ENCODE results near the gene IZUMO1R.
"Not testable (repeated sequence)": the region's sequence is repeated elsewhere in the genome, so short reads cannot be mapped to it uniquely, and the experiment has no call there.

The IZUMO1R gene

DNA sequence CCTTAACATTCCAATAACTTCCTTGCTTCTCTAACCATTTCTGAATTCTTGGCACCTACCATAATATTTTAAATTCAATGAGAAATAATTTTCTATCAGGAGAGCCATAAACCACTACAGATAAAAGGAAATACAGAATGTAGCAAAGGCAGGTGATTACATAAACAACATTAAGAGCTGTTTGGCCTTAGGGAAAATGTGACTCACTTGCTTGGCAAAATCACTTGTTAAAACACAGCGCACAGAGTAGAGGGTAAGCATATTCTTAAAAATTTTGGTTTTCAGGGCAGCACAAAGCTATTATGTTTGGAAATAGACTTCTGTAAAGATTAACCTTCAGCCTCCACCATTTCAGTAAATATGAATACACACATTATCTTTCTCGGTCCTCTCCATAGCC, 26.4 kb downstream of the IZUMO1R start:
- no peaks in the 10 kb centered on the region for H3K4me1 Mint-ChIP-seq
- peaks cover 36% of the 10 kb centered on the region for H3K27me3 Mint-ChIP-seq
- DNase-seq (ENCODE audit: low spot score in 2 of 2) (no peak), ATAC-seq (replicated peaks; ENCODE audit: extremely low read depth, poor library complexity, severe bottlenecking) (no peak)
- no peaks in the 10 kb centered on the region for H3K36me3 Mint-ChIP-seq (ENCODE audit: insufficient read depth)
- H3K27ac Mint-ChIP-seq (ENCODE audit: low read depth), result no peak overlapping the region
- H3K9me3 Mint-ChIP-seq, result no peaks in the 10 kb centered on the region
- H3K4me3 Mint-ChIP-seq, result no peak overlapping the region

DNA sequence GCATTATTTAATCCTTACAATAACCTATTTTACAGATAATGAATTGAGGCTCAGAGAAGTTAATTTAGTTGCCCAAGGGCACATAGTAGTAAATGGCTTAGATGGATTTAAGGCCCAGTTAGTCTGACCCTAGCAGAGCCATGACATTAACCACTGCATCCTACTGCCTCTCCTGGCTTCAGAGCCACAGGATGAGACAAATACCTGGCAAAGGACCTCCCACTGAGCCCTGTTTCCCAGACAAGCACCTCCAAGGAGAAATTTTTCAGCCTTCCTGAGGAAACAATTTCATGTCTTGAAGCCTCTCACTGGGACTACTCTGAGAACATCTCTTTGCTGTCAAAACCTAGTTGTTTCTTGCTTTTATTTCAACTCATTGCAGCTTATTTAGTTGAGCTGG, 28.4 kb downstream of the IZUMO1R start:
- Mint-ChIP-seq H3K4me3 (no peak overlapping the region), H3K9me3 (no peaks in the 10 kb centered on the region), H3K27ac (ENCODE audit: low read depth) (no peak overlapping the region), H3K36me3 (ENCODE audit: insufficient read depth) (no peaks in the 10 kb centered on the region), H3K4me1 (no peaks in the 10 kb centered on the region), H3K27me3 (peaks cover 56% of the 10 kb centered on the region)
- DNase-seq (ENCODE audit: low spot score in 2 of 2) (no peak), ATAC-seq (replicated peaks; ENCODE audit: extremely low read depth, poor library complexity, severe bottlenecking) (no peak)

DNA sequence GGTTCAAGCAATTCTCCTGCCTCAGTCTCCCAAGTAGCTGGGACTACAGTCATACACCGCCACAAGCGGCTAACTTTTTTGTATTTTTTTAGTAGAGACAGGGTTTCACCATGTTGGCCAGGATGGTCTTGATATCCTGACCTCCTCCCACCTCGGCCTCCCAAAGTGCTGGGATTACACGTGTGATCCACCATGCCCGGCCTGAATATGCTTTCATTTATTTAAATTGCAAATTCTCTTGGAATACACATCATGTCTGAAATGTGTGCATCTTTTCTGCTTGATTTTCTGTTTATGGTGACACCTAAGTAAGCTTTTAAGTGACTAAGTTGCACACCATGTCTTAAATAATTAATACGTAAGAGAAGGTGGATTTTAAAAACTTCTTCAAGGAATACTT, 31.7 kb downstream of the IZUMO1R start:
- no peaks in the 10 kb centered on the region for H3K36me3 Mint-ChIP-seq (ENCODE audit: insufficient read depth)
- H3K4me1 Mint-ChIP-seq, result no peaks in the 10 kb centered on the region
- H3K27me3 Mint-ChIP-seq, result peaks cover 59% of the 10 kb centered on the region
- no peak overlapping the region for H3K27ac Mint-ChIP-seq (ENCODE audit: low read depth)
- ATAC-seq (replicated peaks; ENCODE audit: extremely low read depth, poor library complexity, severe bottlenecking) (no peak), DNase-seq (ENCODE audit: low spot score in 2 of 2) (no peak)
- H3K4me3 Mint-ChIP-seq, result no peak overlapping the region
- no peaks in the 10 kb centered on the region for H3K9me3 Mint-ChIP-seq

DNA sequence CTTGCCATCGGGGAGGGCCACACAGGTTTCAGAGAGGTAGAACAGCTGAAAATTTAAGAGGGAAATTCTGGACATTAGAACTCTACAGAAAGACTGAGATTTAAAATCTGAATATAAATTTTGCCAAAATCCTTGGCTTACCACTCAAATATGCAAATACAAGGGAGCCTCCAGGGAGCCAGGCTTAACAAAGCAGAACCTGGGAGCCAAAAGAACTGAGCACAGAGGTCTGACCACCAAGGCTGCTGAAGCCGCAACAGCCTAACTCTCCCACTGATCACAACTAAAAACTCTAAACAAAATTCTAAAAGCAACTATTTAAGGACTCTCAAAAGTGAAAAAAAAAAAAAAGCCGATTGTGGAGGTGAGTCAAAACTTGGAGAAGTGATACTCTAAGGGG, 34.3 kb downstream of the IZUMO1R start:
- no peak overlapping the region for H3K4me3 Mint-ChIP-seq
- ATAC-seq (replicated peaks; ENCODE audit: extremely low read depth, poor library complexity, severe bottlenecking) (no peak), DNase-seq (ENCODE audit: low spot score in 2 of 2) (no peak)
- peaks cover 43% of the 10 kb centered on the region for H3K27me3 Mint-ChIP-seq
- H3K27ac Mint-ChIP-seq (ENCODE audit: low read depth), result no peak overlapping the region
- H3K4me1 Mint-ChIP-seq, result no peaks in the 10 kb centered on the region
- no peaks in the 10 kb centered on the region for H3K9me3 Mint-ChIP-seq
- no peaks in the 10 kb centered on the region for H3K36me3 Mint-ChIP-seq (ENCODE audit: insufficient read depth)

DNA sequence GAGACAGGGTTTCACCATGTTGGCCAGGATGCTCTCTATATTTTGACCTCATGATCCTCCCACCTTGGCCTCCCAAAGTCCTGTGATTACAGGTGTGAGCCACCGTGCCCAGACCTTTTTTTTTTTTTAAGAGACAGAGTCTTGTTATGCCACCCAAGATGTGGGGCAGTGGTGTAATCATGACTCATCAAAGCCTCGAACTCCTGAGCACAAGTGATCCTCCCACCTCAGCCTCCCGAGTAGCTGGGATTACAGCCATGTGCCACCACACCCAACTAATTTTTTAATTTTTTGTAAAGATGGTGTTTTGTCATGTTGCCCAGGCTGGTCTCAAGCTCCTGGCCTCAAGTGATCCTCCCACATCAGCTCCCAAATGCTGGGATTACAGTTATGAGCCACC, 37.9 kb downstream of the IZUMO1R start:
- Mint-ChIP-seq H3K9me3 (no peaks in the 10 kb centered on the region), H3K4me3 (no peak overlapping the region), H3K4me1 (no peaks in the 10 kb centered on the region), H3K27ac (ENCODE audit: low read depth) (no peak overlapping the region), H3K36me3 (ENCODE audit: insufficient read depth) (no peaks in the 10 kb centered on the region), H3K27me3 (peaks cover 41% of the 10 kb centered on the region)
- DNase-seq (ENCODE audit: low spot score in 2 of 2), result no peak
- no peak for ATAC-seq (replicated peaks; ENCODE audit: extremely low read depth, poor library complexity, severe bottlenecking)

DNA sequence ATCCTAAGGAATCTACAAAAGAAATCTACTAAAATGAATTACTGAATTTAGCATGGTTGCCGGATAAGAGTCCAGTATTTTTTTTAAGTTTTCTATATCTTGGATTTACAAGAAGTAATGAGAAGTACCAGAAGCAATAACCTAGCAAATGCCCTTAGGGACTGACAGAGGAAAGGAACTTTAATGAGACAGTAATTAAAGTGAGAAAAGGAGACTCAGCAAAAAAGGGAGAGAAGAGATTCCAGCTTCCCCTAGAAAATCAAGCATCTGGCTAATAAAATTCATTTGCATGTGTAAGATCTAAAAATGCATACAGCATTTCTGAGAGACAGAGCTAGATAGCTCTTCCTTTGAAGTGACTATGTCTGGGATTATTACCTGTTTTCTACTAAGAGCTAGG, 39.1 kb downstream of the IZUMO1R start:
- Mint-ChIP-seq H3K27ac (ENCODE audit: low read depth) (no peak overlapping the region), H3K9me3 (no peaks in the 10 kb centered on the region), H3K4me3 (no peak overlapping the region), H3K4me1 (no peaks in the 10 kb centered on the region), H3K36me3 (ENCODE audit: insufficient read depth) (no peaks in the 10 kb centered on the region), H3K27me3 (peaks cover 43% of the 10 kb centered on the region)
- DNase-seq (ENCODE audit: low spot score in 2 of 2), result no peak
- no peak for ATAC-seq (replicated peaks; ENCODE audit: extremely low read depth, poor library complexity, severe bottlenecking)

DNA sequence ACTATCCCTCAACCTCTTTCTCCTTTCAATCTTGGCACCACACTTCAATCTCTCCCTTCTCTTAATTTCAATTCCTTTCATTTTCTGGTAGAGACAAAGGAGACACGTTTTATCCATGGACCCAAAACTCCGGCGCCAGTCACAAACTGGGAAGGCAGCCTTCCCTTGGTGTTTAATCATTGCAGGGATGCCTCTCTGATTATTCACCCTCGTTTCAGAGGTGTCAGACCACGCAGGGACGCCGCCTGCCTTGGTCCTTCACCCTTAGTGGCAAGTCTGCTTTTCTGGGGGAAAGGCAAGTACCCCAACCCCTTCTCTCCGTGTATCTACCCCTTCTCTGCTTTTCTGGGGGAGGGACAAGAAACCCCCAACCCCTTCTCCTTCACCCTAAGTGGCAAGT, 41.9 kb downstream of the IZUMO1R start:
- H3K27ac Mint-ChIP-seq (ENCODE audit: low read depth); H3K36me3 Mint-ChIP-seq (ENCODE audit: insufficient read depth); H3K4me1 Mint-ChIP-seq; H3K9me3 Mint-ChIP-seq; DNase-seq (ENCODE audit: low spot score in 2 of 2); H3K4me3 Mint-ChIP-seq; ATAC-seq (replicated peaks; ENCODE audit: extremely low read depth, poor library complexity, severe bottlenecking): not testable (repeated sequence)
- peaks cover 46% of the 10 kb centered on the region for H3K27me3 Mint-ChIP-seq

DNA sequence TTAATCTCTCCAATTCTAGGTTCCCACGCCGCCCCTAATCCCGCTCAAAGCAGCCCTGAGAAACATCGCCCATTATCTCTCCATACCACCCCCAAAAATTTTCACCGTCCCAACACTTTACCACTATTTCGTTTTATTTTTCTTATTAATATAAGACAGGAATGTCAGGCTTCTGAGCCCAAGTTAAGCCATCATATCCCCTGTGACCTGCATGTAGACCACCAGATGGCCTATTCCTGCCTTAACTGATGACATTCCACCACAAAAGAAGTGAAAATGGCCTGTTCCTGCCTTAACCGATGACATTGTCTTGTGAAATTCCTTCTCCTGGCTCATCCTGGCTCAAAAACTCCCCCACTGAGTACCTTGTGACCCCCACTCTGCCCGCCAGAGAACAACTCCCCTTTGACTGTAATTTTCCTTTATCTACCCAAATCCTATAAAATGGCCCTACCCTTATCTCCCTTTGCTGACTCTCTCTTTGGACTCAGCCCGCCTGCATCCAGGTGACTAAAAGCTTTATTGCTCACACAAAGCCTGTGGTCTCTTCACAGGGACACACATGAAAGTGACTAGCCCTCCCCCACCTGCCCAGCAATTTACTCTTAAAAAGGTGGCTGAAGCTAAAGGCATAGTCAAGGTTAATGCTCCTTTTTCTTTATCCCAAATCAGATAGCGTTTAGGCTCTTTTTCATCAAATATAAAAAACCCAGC, 46.6 kb downstream of the IZUMO1R start:
- H3K27me3 Mint-ChIP-seq, result peaks cover 87% of the 10 kb centered on the region
- not testable (repeated sequence) for H3K9me3 Mint-ChIP-seq; DNase-seq (ENCODE audit: low spot score in 2 of 2); H3K4me3 Mint-ChIP-seq; H3K27ac Mint-ChIP-seq (ENCODE audit: low read depth); H3K36me3 Mint-ChIP-seq (ENCODE audit: insufficient read depth); ATAC-seq (replicated peaks; ENCODE audit: extremely low read depth, poor library complexity, severe bottlenecking); H3K4me1 Mint-ChIP-seq

All from central memory CD8-positive, alpha-beta T cell (primary cell).